Hematopoietic multipotent progenitor cell treated with erythropoietin and hydrocortisone succinate and interleukin-3 and kit ligand, for 8 days (in vitro differentiated cells): ENCODE data around the gene GHDC.
"Not testable (repeated sequence)": the region's sequence is repeated elsewhere in the genome, so short reads cannot be mapped to it uniquely, and the experiment has no call there.

ENCODE experiments used
- DNase-seq: peaks from one replicate; pipeline ENCODE4 v3.0.0-alpha.2; 2015

Gene GHDC

GRCh38 chr17:42193969-42194899 is at the start of gene GHDC:
GHDC (minus strand) TSS chr17:42194494; CDS start chr17:42193581, 913 bp downstream.
- peak; percentile 90 for DNase-seq

GRCh38 chr17:42243493-42243982 is 49.2 kb upstream of the GHDC start:
- DNase-seq, result no peak

- DNase-seq, result no peak
Observed at GRCh38 chr17:42241871-42242270, 47.6 kb upstream of the GHDC start.

- DNase-seq, result peak; percentile 23
Observed at GRCh38 chr17:42240863-42241262, 46.6 kb upstream of the GHDC start.

- no peak for DNase-seq
Observed at GRCh38 chr17:42240201-42240600, 45.9 kb upstream of the GHDC start.

- not testable (repeated sequence) for DNase-seq
Observed at GRCh38 chr17:42239576-42239975, 45.3 kb upstream of the GHDC start.

- no peak for DNase-seq
Observed at GRCh38 chr17:42236760-42237159, 42.5 kb upstream of the GHDC start.

- no peak for DNase-seq
Observed at GRCh38 chr17:42233994-42234393, 39.7 kb upstream of the GHDC start.

GRCh38 chr17:42233156-42233555 is 38.9 kb upstream of the GHDC start:
- DNase-seq, result no peak

- DNase-seq, result no peak
Observed at GRCh38 chr17:42230225-42230624, 35.9 kb upstream of the GHDC start.

- no peak for DNase-seq
Observed at GRCh38 chr17:42227849-42228700, 33.8 kb upstream of the GHDC start.

GRCh38 chr17:42225646-42226045 is 31.4 kb upstream of the GHDC start:
- no peak for DNase-seq

GRCh38 chr17:42224651-42225050 is 30.4 kb upstream of the GHDC start:
- no peak for DNase-seq

GRCh38 chr17:42221886-42222745 is 27.8 kb upstream of the GHDC start:
- peak; percentile 79 for DNase-seq

- DNase-seq, result not testable (repeated sequence)
Observed at GRCh38 chr17:42219280-42219679, 25.0 kb upstream of the GHDC start.

GRCh38 chr17:42214156-42214555 is 19.9 kb upstream of the GHDC start:
- no peak for DNase-seq

- no peak for DNase-seq
Observed at GRCh38 chr17:42212382-42212781, 18.1 kb upstream of the GHDC start.

GRCh38 chr17:42211921-42212341 is 17.6 kb upstream of the GHDC start:
- not testable (repeated sequence) for DNase-seq

- DNase-seq, result no peak
Observed at GRCh38 chr17:42210046-42210445, 15.8 kb upstream of the GHDC start.

- not testable (repeated sequence) for DNase-seq
Observed at GRCh38 chr17:42206153-42206612, 11.9 kb upstream of the GHDC start.

- DNase-seq, result no peak
Observed at GRCh38 chr17:42203354-42203753, 9.1 kb upstream of the GHDC start.

GRCh38 chr17:42202696-42203095 is 8.4 kb upstream of the GHDC start:
- no peak for DNase-seq
